AG09309 (cell line): Measurements from ENCODE around the gene DNTTIP2.
A peak's percentile ranks its signal among the peaks of the same experiment; 100 is the strongest.
"Not testable (repeated sequence)": the region's sequence is repeated elsewhere in the genome, so short reads cannot be mapped to it uniquely, and the experiment has no call there.

Experiments used
- DNase-seq: peaks from one replicate; pipeline ENCODE4 v3.0.0-alpha.2; 2010; ENCODE audit warnings: low read depth
- H3K4me3 ChIP-seq: 2 replicates; pipeline ENCODE4 v1.5.1; 2011; ENCODE audit warnings: mild to moderate bottlenecking, low read depth, low read length, moderate library complexity; ENCODE audit not compliant: control insufficient read depth
- TF ChIP-seq, protein P1 (sequence below): IDR thresholded peaks from 2 replicates; pipeline ENCODE4 v1.5.1; 2011; ENCODE audit warnings: mild to moderate bottlenecking, low read depth, low read length, inconsistent platforms; ENCODE audit not compliant: insufficient read depth, control insufficient read depth; ENCODE audit errors: missing control alignments

The DNTTIP2 gene

GRCh38 chr1:93878889-93879586, at the start of gene DNTTIP2:
Gene DNTTIP2, minus strand, starts transcription at chr1:93879206. Its CDS starts 58 bp downstream, at chr1:93879148.
- DNase-seq: peak; percentile 39
- TF ChIP-seq, protein P1, sequence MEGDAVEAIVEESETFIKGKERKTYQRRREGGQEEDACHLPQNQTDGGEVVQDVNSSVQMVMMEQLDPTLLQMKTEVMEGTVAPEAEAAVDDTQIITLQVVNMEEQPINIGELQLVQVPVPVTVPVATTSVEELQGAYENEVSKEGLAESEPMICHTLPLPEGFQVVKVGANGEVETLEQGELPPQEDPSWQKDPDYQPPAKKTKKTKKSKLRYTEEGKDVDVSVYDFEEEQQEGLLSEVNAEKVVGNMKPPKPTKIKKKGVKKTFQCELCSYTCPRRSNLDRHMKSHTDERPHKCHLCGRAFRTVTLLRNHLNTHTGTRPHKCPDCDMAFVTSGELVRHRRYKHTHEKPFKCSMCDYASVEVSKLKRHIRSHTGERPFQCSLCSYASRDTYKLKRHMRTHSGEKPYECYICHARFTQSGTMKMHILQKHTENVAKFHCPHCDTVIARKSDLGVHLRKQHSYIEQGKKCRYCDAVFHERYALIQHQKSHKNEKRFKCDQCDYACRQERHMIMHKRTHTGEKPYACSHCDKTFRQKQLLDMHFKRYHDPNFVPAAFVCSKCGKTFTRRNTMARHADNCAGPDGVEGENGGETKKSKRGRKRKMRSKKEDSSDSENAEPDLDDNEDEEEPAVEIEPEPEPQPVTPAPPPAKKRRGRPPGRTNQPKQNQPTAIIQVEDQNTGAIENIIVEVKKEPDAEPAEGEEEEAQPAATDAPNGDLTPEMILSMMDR: no peak
- H3K4me3 ChIP-seq: peak within 1 kb of the TSS; percentile 81

DNA sequence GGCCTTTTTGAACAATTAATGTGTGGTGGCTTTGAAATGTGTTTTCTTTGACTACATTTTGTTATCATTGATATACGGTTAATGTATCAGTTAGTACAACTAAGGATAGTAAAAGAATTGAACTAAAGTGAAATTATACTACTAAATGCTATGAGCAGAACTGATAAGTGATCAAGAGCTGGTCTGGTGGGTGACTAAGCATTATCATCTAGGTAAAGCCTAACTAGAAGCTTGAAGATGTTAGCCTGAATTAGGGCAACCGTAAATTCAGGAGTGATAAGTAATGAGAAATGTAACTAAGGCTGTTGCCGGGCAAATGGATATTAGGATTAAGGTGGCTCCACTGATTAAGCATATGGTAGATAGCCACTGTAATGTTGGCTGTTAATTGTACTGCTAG, 46.2 kb upstream of the DNTTIP2 start:
- TF ChIP-seq, protein P1: no peak
- no peak for DNase-seq
- H3K4me3 ChIP-seq: no peak overlapping the region

GRCh38 chr1:93919780-93920179, 40.8 kb upstream of the DNTTIP2 start:
- no peak overlapping the region for H3K4me3 ChIP-seq
- TF ChIP-seq, protein P1: no peak
- DNase-seq: no peak

GRCh38 chr1:93917302-93917701, 38.3 kb upstream of the DNTTIP2 start:
- no peak overlapping the region for H3K4me3 ChIP-seq
- DNase-seq: no peak
- TF ChIP-seq, protein P1: no peak

DNA sequence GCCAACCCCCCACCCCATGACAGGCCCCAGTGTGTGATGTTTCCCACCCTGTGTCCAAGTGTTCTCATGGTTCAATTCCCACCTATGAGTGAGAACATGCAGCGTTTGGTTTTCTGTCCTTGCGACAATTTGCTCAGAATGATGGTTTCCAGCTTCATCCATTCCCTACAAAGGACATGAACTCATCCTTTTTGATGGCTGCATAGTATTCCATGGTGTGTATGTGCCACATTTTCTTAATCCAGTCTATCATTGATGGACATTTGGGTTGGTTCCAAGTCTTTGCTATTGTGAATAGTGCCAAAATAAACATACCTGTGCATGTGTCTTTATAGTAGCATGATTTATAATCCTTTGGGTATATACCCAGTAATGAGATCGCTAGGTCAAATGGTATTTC, 31.9 kb upstream of the DNTTIP2 start:
- not testable (repeated sequence) for DNase-seq, H3K4me3 ChIP-seq

GRCh38 chr1:93910305-93910704, 31.3 kb upstream of the DNTTIP2 start:
- TF ChIP-seq, protein P1: no peak
- DNase-seq: no peak
- H3K4me3 ChIP-seq: no peak overlapping the region

GRCh38 chr1:93909146-93910050, 30.4 kb upstream of the DNTTIP2 start, which contains the start of gene GCLM:
Gene GCLM, minus strand, starts transcription at chr1:93909430. Its CDS starts 267 bp downstream, at chr1:93909163.
- TF ChIP-seq, protein P1: peak; percentile 71
- peak within 1 kb of the TSS; percentile 90 for H3K4me3 ChIP-seq
- peak; percentile 81 for DNase-seq
